ENCODE data around the gene PHF19.

DNA sequence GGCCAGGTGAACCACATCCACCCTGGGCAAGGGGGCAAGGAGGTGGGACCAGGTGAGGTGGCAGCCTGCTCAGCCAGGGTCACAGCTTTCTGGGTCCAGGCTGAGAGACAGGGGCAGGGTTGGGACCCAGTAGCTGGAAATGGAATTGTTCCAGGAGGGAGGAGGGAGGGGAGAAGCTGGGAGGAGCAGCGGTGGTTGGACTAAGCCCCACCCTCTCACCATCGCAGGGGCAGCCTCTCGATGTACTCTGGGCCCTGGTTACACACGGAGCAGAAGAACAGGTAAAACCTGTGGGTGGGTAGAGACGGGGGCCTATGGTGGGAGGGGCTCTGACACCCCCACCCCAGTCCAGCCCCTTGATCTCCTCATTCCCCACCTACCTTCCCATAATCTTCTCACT, 11.2 kb downstream of the PHF19 start:
- no peak for TF ChIP-seq HOXA7 (CRISPR knock-in tag; IDR thresholded peaks at IDR 0.05)
- no peak for TF ChIP-seq POLR2A (IDR thresholded peaks at IDR 0.05; ENCODE audit: low read length)
- no peak for TF ChIP-seq BHLHE40 (IDR thresholded peaks at IDR 0.05; ENCODE audit: low read depth, low read length)
- TF ChIP-seq CTCF (IDR thresholded peaks at IDR 0.05), result no peak
- TF ChIP-seq, protein P1, sequence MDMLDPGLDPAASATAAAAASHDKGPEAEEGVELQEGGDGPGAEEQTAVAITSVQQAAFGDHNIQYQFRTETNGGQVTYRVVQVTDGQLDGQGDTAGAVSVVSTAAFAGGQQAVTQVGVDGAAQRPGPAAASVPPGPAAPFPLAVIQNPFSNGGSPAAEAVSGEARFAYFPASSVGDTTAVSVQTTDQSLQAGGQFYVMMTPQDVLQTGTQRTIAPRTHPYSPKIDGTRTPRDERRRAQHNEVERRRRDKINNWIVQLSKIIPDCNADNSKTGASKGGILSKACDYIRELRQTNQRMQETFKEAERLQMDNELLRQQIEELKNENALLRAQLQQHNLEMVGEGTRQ (IDR thresholded peaks at IDR 0.05), result no peak
- TF ChIP-seq JUNB (IDR thresholded peaks at IDR 0.05), result no peak
- TF ChIP-seq, protein P2, sequence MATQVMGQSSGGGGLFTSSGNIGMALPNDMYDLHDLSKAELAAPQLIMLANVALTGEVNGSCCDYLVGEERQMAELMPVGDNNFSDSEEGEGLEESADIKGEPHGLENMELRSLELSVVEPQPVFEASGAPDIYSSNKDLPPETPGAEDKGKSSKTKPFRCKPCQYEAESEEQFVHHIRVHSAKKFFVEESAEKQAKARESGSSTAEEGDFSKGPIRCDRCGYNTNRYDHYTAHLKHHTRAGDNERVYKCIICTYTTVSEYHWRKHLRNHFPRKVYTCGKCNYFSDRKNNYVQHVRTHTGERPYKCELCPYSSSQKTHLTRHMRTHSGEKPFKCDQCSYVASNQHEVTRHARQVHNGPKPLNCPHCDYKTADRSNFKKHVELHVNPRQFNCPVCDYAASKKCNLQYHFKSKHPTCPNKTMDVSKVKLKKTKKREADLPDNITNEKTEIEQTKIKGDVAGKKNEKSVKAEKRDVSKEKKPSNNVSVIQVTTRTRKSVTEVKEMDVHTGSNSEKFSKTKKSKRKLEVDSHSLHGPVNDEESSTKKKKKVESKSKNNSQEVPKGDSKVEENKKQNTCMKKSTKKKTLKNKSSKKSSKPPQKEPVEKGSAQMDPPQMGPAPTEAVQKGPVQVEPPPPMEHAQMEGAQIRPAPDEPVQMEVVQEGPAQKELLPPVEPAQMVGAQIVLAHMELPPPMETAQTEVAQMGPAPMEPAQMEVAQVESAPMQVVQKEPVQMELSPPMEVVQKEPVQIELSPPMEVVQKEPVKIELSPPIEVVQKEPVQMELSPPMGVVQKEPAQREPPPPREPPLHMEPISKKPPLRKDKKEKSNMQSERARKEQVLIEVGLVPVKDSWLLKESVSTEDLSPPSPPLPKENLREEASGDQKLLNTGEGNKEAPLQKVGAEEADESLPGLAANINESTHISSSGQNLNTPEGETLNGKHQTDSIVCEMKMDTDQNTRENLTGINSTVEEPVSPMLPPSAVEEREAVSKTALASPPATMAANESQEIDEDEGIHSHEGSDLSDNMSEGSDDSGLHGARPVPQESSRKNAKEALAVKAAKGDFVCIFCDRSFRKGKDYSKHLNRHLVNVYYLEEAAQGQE (IDR thresholded peaks at IDR 0.05), result no peak
- TF ChIP-seq SMC3 (IDR thresholded peaks at IDR 0.05), result no peak
- no peak for TF ChIP-seq CHD2 (IDR thresholded peaks at IDR 0.05; ENCODE audit: low read length, partially characterized antibody)
